H1 (cell line): Measurements from ENCODE around the gene KLHDC7B. TPM values are rescaled to one million over a fixed set of nuclear protein-coding genes. Genes with fewer than 3 reads are reported as not detected.

Experiments used
- BACH1 ChIP-seq: IDR thresholded peaks from 2 replicates; pipeline ENCODE4 v1.6.1; 2012; ENCODE audit warnings: low read length, improper control_type of control experiment
- NANOG ChIP-seq: IDR thresholded peaks from 2 replicates; pipeline ENCODE4 v1.6.1; 2011; ENCODE audit warnings: low read length, low read depth, mild to moderate bottlenecking, inconsistent platforms; ENCODE audit not compliant: insufficient read depth, poor library complexity, severe bottlenecking
- SIRT6 ChIP-seq: IDR thresholded peaks from one replicate; pipeline ENCODE4 v1.7.1; 2012; ENCODE audit warnings: low read length, inconsistent platforms
- SP4 ChIP-seq: IDR thresholded peaks from 2 replicates; pipeline ENCODE4 v1.6.1; 2012; ENCODE audit warnings: low read length, inconsistent platforms
- polyA plus RNA-seq, 7 experiments: library from polyadenylated mRNA; depleted of rRNA in 3 of 7; stranded (reverse) in 5 of 7; unstranded in 2 of 7; fragments of >200 nt in 5 of 7; fragments of 200-250 nt in 2 of 7; gene quantifications; 1 replicate in 5 of 7; 2 replicates in 1 of 7; 4 replicates in 1 of 7; pipeline versions ENCODE4 v1.2.1 to v1.2.3, GENCODE V29; 2011 to 2013; ENCODE audit warnings: missing spikeins in 2 of 7, mixed read lengths in 2 of 7
- total RNA-seq: library from RNA; stranded (reverse); fragmentation: NEBNext Ultra II Directional; extraction: Animal tissue kit (Norgen Biotek cat#: 25700); gene quantifications from 2 replicates; pipeline ENCODE4 v1.2.1, GENCODE V29; 2021

Gene KLHDC7B
- total and polyA plus RNA-seq, 2 of the 8 experiments (the other 6 are each of a cell fraction or from before 2014, with no cell fraction given), result not detected

DNA sequence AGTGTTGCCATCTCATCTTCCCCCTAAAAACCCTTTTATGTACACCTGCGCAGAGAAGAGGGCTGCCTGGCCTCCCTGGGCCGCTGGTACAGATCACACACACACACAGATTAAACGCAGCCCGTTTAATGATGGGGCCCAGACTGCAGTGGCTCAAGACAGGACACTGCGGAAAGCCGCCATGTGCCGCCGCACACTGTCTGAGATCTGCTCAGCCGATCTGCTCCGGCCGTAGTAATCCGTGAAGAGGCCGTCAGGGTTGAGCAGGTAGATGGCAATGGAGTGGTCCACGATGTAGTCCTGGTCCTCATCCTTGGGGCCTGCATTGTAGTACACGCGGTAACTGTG is 22.3 kb upstream of the KLHDC7B start (continued):
- TF ChIP-seq SIRT6 (no peak), SP4 (no peak), BACH1 (no peak), NANOG (no peak)
